HFF-Myc (cell line): ENCODE results near the gene SMYD3.

Experiments
- DNase-seq: peaks from one replicate; pipeline ENCODE4 v3.0.0-alpha.2; 2011; ENCODE audit warnings: low read depth; ENCODE audit errors: extremely low read depth
- H3K4me3 ChIP-seq: replicated peaks from 2 replicates; pipeline ENCODE4 v1.5.1; 2011; ENCODE audit warnings: low read depth, mild to moderate bottlenecking, control low read depth, low read length
- TF ChIP-seq, protein P1 (sequence below): IDR thresholded peaks from 2 replicates; pipeline ENCODE4 v1.5.1; 2012; ENCODE audit warnings: mild to moderate bottlenecking, low read depth, low read length, control low read depth; ENCODE audit errors: missing control alignments

Gene SMYD3

DNA sequence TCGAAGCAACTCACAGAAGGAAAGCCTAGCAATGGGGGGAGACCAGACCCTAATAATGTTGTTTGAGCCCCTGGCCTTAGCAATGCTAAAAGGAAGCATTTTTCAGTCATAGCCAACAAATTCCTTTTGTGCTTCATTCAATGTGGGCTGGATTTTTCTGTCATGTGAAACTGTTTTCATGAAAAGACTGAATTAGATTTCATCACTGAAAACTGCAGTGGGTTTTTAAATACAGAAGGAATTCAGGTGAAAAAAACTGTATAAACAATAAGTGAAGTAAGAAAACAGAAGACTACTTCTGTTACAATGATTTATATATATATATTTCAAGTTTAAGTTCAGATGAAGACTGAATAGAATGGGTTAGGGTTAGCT, 204.8 kb downstream of the SMYD3 start:
- TF ChIP-seq, protein P1, sequence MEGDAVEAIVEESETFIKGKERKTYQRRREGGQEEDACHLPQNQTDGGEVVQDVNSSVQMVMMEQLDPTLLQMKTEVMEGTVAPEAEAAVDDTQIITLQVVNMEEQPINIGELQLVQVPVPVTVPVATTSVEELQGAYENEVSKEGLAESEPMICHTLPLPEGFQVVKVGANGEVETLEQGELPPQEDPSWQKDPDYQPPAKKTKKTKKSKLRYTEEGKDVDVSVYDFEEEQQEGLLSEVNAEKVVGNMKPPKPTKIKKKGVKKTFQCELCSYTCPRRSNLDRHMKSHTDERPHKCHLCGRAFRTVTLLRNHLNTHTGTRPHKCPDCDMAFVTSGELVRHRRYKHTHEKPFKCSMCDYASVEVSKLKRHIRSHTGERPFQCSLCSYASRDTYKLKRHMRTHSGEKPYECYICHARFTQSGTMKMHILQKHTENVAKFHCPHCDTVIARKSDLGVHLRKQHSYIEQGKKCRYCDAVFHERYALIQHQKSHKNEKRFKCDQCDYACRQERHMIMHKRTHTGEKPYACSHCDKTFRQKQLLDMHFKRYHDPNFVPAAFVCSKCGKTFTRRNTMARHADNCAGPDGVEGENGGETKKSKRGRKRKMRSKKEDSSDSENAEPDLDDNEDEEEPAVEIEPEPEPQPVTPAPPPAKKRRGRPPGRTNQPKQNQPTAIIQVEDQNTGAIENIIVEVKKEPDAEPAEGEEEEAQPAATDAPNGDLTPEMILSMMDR, result no peak
- no peak for DNase-seq
- no peak overlapping the region for H3K4me3 ChIP-seq

DNA sequence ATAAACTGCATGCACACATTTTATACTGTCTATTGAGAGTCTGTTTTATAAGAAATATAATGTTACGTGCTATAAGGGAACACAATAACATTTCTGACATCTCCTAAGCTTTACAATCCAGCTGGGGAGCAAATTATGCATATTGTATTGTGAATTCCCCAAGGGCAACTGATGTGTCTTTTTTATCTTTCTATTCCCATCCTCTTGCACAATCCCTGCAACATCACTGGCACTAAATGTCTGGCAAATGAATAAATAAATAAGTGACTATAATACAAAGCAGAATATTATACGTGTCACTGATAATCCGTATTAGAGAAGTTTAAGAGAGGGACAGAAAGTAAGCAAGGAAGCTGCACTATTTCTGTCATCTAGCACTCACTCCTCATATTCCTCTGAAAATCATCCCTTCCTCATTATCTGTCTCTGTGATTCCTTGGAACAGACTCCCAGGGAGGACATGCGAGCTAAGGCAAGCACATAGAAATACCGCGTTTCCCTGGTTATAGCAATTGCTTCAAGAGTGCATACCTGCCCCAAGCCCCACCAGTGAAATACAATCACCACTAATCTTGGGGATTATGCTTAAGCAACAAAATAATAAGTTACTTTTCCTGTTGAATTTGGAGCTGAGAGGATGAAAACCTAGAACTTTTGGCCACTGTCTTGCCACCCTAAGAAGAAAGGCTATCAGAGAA, 205.4 kb downstream of the SMYD3 start:
- H3K4me3 ChIP-seq, result no peak overlapping the region
- DNase-seq, result no peak
- TF ChIP-seq, protein P1, result no peak

DNA sequence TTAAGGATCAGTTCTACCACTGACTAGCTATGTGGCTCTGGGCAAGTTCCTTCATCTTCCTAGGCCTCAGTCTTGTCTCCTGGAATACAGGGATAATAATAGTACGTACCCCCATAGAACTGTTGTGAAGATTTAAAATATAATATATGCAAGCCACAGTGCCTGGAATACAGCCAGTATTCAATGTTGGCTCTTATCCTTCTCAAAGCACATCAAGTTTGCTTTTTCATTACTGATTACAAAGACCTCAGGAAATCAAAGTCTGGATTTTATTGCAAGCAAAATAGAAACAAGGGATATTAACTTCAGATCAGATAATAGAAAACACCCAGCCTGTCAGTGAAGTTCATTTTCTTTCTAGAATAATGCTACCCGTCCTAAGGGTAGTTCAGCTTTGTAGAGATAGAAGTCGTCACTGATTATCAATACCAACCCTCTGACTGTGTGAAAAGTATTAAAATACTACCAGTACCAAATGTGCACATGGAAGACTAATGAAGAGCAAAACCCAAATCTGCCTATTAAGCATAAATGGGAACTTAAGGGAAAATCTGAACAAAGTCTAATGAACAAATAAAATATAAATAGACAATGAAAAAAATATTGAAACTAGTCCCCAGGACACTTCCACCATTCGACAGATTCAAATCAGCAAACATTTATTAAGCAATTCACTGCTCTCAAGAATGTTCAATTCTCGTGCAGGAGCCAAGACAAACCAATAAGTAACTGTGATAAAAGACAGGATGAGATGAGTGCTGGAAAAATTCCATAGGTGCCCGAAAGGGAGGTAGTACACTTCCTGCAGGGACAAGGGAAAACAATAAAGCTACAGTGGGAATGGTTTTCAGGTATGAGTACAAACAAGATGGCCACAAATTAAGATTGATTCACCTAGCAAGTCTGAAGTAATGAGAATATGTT, 206.2 kb downstream of the SMYD3 start:
- H3K4me3 ChIP-seq, result no peak overlapping the region
- DNase-seq, result no peak
- TF ChIP-seq, protein P1, result no peak

DNA sequence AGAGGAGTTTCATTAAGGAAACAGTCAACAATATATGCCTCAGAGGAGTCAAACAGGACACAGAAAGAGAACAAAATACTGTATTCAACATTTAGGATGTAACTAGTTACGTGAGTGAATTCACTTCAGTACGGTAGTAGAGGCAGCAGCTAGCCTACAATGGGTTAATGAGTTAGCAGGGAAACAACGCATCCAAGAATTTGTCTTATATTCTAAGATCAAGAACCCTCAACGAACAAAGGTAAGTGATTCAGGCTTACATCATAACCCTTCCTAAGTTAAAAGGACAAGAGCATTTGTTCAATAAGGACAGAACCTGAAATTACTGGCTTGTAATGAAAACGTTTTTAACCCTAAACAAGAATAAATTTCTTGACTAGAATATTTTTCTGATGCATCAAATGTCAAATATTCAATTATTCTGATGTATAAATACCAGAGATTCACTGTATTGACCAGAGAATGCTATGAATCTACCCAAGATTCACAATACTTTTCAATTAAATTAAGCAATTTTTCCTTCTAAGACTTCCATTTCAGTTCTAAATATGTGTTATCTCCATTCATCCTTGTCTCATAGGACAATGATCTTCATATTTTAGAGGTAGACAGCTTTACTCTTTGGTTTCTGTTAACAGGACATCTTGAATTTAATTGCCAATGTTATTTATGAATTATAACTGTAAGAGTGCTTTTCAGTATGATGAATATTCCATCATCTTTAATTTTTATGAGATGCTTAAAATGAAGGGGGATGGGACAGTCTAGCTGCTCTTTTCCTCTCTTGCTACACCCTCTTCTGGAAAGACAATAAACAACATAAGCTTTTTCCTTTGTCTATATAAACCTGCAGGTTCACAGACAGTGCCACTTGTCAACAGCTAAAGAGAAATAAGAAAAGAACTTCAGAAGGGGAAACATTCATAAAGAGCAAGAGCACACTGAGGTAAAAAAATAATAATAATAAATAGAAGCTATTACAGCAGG, 209.5 kb downstream of the SMYD3 start:
- TF ChIP-seq, protein P1, result no peak
- no peak overlapping the region for H3K4me3 ChIP-seq
- no peak for DNase-seq

DNA sequence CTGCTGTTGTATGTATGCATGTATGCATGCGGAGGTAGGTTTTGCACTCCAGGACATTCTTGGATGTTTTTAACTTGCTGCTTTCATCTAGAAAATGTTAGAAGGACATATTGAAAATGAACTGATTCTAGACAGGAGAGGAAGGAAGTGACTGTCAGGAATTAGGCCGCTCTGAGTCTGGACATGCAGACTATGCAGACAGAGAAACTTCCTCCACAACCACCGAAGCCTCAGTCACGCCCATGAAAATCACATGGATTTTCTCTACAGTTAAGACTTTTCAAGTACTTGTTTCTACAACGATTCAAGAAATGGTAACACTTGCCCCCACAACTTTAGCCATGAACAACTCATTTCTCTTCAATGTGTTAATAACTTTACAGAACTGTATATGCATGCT, 211.1 kb downstream of the SMYD3 start:
- DNase-seq, result no peak
- TF ChIP-seq, protein P1, result no peak
- H3K4me3 ChIP-seq, result no peak overlapping the region

DNA sequence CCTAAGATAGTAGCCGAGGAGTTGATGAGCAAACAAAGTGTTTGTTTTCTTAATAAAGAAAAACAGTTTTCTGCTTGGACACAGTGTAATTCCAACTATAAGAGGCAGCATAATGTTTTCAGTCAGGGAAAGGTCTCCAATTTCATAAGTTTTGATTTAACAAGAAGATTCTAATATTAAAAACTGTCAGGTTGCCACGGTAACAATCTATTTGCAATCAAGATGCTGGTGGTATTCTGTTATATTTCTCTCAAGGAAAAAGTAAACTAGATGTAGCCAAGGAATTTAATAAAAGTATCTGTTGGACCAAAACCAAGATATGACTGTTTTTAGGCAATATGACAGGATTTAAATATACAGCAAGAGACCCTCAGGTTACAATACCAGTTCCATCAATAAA, 211.7 kb downstream of the SMYD3 start:
- TF ChIP-seq, protein P1, result no peak
- no peak for DNase-seq

More for the DNA sequence above, 211.7 kb downstream of the SMYD3 start:
- H3K4me3 ChIP-seq, result no peak overlapping the region
